DMS53 (cell line): ENCODE data around the gene HLCS.

Experiments used
- DNase-seq: peaks from one replicate; lab custom pipeline; 2025; lab: John Stamatoyannopoulos, UW

The HLCS gene

GRCh38 chr21:36743446-36743845, 223.0 kb downstream of the HLCS start:
- no peak for DNase-seq

- DNase-seq, result no peak
These were observed 223.5 kb downstream of the HLCS start for GRCh38 chr21:36743008-36743407.

- no peak for DNase-seq
These were observed 225.0 kb downstream of the HLCS start for GRCh38 chr21:36741506-36741905.

GRCh38 chr21:36738489-36739126, 227.9 kb downstream of the HLCS start:
- DNase-seq, result no peak

GRCh38 chr21:36735724-36736320, 230.6 kb downstream of the HLCS start:
- no peak for DNase-seq

GRCh38 chr21:36735201-36735515, 231.3 kb downstream of the HLCS start:
- DNase-seq, result no peak

- DNase-seq, result no peak
These were observed 231.9 kb downstream of the HLCS start for GRCh38 chr21:36734367-36735200.

GRCh38 chr21:36733857-36734256, 232.6 kb downstream of the HLCS start:
- no peak for DNase-seq

GRCh38 chr21:36732761-36733160, 233.7 kb downstream of the HLCS start:
- DNase-seq, result no peak

- no peak for DNase-seq
These were observed 234.3 kb downstream of the HLCS start for GRCh38 chr21:36732217-36732616.

- DNase-seq, result peak; percentile 9
These were observed 235.9 kb downstream of the HLCS start for GRCh38 chr21:36730291-36731281.

GRCh38 chr21:36729310-36729970, 237.0 kb downstream of the HLCS start:
- DNase-seq, result no peak

- DNase-seq, result no peak
These were observed 237.9 kb downstream of the HLCS start for GRCh38 chr21:36728371-36729111.

GRCh38 chr21:36727866-36728265, 238.6 kb downstream of the HLCS start:
- no peak for DNase-seq

GRCh38 chr21:36725793-36726386, 240.6 kb downstream of the HLCS start:
- no peak for DNase-seq

- no peak for DNase-seq
These were observed 241.8 kb downstream of the HLCS start for GRCh38 chr21:36724660-36725059.

- no peak for DNase-seq
These were observed 243.0 kb downstream of the HLCS start for GRCh38 chr21:36723371-36723881.

- no peak for DNase-seq
These were observed 243.8 kb downstream of the HLCS start for GRCh38 chr21:36722370-36723368.

- DNase-seq, result no peak
These were observed 244.7 kb downstream of the HLCS start for GRCh38 chr21:36721817-36722216.
